Ishikawa (cell line): Measurements from ENCODE around the gene FKBP10.

Experiments used
- CEBPB ChIP-seq: IDR thresholded peaks from 2 replicates; pipeline ENCODE4 v1.6.1; 2012
- CREB1 ChIP-seq: IDR thresholded peaks from 2 replicates; pipeline ENCODE4 v1.6.1; 2012; ENCODE audit warnings: low read depth
- EGR1 ChIP-seq: IDR thresholded peaks from 2 replicates; pipeline ENCODE4 v1.6.1; 2012
- EP300 ChIP-seq: IDR thresholded peaks from 2 replicates; pipeline ENCODE4 v1.6.1; 2012; ENCODE audit warnings: borderline replicate concordance
- FOXM1 ChIP-seq: IDR thresholded peaks from 2 replicates; pipeline ENCODE4 v1.6.1; 2012; ENCODE audit warnings: low read depth, borderline replicate concordance
- NFIC ChIP-seq: IDR thresholded peaks from 2 replicates; pipeline ENCODE4 v1.6.1; 2012
- RAD21 ChIP-seq: IDR thresholded peaks from 2 replicates; pipeline ENCODE4 v1.6.1; 2012; ENCODE audit warnings: low read depth
- TAF1 ChIP-seq: IDR thresholded peaks from 2 replicates; pipeline ENCODE4 v1.6.1; 2012; ENCODE audit warnings: low read depth, mild to moderate bottlenecking
- TCF12 ChIP-seq: IDR thresholded peaks from 2 replicates; pipeline ENCODE4 v1.6.1; 2012; ENCODE audit warnings: low read depth
- TEAD4 ChIP-seq: IDR thresholded peaks from 2 replicates; pipeline ENCODE4 v1.6.1; 2012
- USF1 ChIP-seq: IDR thresholded peaks from 2 replicates; pipeline ENCODE4 v1.6.1; 2012
- YY1 ChIP-seq: IDR thresholded peaks from 2 replicates; pipeline ENCODE4 v1.6.1; 2012; ENCODE audit warnings: low read depth
- ZBTB7A ChIP-seq: IDR thresholded peaks from 2 replicates; pipeline ENCODE4 v1.6.1; 2012; ENCODE audit warnings: low read depth
- TF ChIP-seq, protein P1 (sequence below): IDR thresholded peaks from 2 replicates; pipeline ENCODE4 v1.6.1; 2012
- TF ChIP-seq, protein P2 (sequence below): IDR thresholded peaks from 2 replicates; pipeline ENCODE4 v1.6.1; 2012; ENCODE audit warnings: low read depth, mild to moderate bottlenecking

The FKBP10 gene

GRCh38 chr17:41803049-41804020 lies 9.5 kb upstream of the FKBP10 start:
- no peak for TF ChIP-seq TAF1
- no peak for TF ChIP-seq EP300
- TF ChIP-seq TEAD4 = no peak
- TF ChIP-seq, protein P1, sequence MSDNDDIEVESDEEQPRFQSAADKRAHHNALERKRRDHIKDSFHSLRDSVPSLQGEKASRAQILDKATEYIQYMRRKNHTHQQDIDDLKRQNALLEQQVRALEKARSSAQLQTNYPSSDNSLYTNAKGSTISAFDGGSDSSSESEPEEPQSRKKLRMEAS = no peak
- TF ChIP-seq, protein P2, sequence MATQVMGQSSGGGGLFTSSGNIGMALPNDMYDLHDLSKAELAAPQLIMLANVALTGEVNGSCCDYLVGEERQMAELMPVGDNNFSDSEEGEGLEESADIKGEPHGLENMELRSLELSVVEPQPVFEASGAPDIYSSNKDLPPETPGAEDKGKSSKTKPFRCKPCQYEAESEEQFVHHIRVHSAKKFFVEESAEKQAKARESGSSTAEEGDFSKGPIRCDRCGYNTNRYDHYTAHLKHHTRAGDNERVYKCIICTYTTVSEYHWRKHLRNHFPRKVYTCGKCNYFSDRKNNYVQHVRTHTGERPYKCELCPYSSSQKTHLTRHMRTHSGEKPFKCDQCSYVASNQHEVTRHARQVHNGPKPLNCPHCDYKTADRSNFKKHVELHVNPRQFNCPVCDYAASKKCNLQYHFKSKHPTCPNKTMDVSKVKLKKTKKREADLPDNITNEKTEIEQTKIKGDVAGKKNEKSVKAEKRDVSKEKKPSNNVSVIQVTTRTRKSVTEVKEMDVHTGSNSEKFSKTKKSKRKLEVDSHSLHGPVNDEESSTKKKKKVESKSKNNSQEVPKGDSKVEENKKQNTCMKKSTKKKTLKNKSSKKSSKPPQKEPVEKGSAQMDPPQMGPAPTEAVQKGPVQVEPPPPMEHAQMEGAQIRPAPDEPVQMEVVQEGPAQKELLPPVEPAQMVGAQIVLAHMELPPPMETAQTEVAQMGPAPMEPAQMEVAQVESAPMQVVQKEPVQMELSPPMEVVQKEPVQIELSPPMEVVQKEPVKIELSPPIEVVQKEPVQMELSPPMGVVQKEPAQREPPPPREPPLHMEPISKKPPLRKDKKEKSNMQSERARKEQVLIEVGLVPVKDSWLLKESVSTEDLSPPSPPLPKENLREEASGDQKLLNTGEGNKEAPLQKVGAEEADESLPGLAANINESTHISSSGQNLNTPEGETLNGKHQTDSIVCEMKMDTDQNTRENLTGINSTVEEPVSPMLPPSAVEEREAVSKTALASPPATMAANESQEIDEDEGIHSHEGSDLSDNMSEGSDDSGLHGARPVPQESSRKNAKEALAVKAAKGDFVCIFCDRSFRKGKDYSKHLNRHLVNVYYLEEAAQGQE = no peak
- no peak for TF ChIP-seq CEBPB
- no peak for TF ChIP-seq NFIC
- TF ChIP-seq CREB1 = no peak
- no peak for TF ChIP-seq USF1
- no peak for TF ChIP-seq FOXM1
- TF ChIP-seq EGR1 = no peak
- TF ChIP-seq YY1 = no peak
- no peak for TF ChIP-seq ZBTB7A
- no peak for TF ChIP-seq TCF12
- TF ChIP-seq RAD21 = no peak

GRCh38 chr17:41806685-41807445 lies 5.9 kb upstream of the FKBP10 start:
- TF ChIP-seq, protein P1 = no peak
- TF ChIP-seq TEAD4 (no peak), USF1 (no peak), TCF12 (no peak), TAF1 (no peak), RAD21 (no peak), CREB1 (no peak), EGR1 (no peak), EP300 (no peak), NFIC (no peak), FOXM1 (no peak), CEBPB (no peak)
- TF ChIP-seq, protein P2 = no peak

GRCh38 chr17:41810659-41811548 lies 1.9 kb upstream of the FKBP10 start:
- no peak for TF ChIP-seq ZBTB7A
- no peak for TF ChIP-seq USF1
- no peak for TF ChIP-seq TEAD4
- TF ChIP-seq EP300 = no peak
- TF ChIP-seq TAF1 = no peak
- no peak for TF ChIP-seq RAD21
- no peak for TF ChIP-seq TCF12
- no peak for TF ChIP-seq YY1
- TF ChIP-seq EGR1 = no peak
- TF ChIP-seq, protein P1 = no peak
